Neural crest cell (in vitro differentiated cells): ENCODE data around the gene NEK10. TPM values are rescaled to one million over a fixed set of nuclear protein-coding genes. Genes with fewer than 3 reads are reported as not detected.

Experiments used
- DNase-seq: peaks from one replicate; pipeline ENCODE4 v3.0.0; 2021; ENCODE audit warnings: low read depth, mixed read lengths, low spot score
- H3K27ac Mint-ChIP-seq: one replicate; pipeline ENCODE4 v1.8.0; 2021; ENCODE audit warnings: mild to moderate bottlenecking, mixed read lengths; ENCODE audit not compliant: unreplicated experiment
- H3K27me3 Mint-ChIP-seq: 2 replicates; pipeline ENCODE4 v1.8.0; 2021; ENCODE audit warnings: low read depth, mild to moderate bottlenecking, mixed read lengths
- H3K36me3 Mint-ChIP-seq: 2 replicates; pipeline ENCODE4 v1.8.0; 2021; ENCODE audit warnings: low read depth, mild to moderate bottlenecking, mixed read lengths
- H3K4me1 Mint-ChIP-seq: 2 replicates; pipeline ENCODE4 v1.8.0; 2021; ENCODE audit warnings: mixed read lengths
- H3K4me3 Mint-ChIP-seq: one replicate; pipeline ENCODE4 v1.8.0; 2021; ENCODE audit warnings: mild to moderate bottlenecking, mixed read lengths
- H3K9me3 Mint-ChIP-seq: 2 replicates; pipeline ENCODE4 v1.8.0; 2021; ENCODE audit warnings: mixed read lengths
- total RNA-seq: library from RNA; stranded (reverse); gene quantifications from 2 replicates; pipeline ENCODE4 v1.2.1, GENCODE V29; 2021
- TF ChIP-seq, protein P1 (sequence below): fragments of 200-600 bp; sonication (generic); conservative IDR thresholded peaks from 2 replicates; pipeline ENCODE4 v1.5.0; 2021; ENCODE audit warnings: antibody characterized with exemption, mild to moderate bottlenecking

Gene NEK10
- total RNA-seq, 1 donor from 2014 or later = 2.7 TPM

- no peaks in the 10 kb centered on the region for H3K27me3 Mint-ChIP-seq
Measured at GRCh38 chr3:27085829-27086730, 283.1 kb downstream of the NEK10 start.

GRCh38 chr3:27081992-27082607, 287.1 kb downstream of the NEK10 start:
- Mint-ChIP-seq H3K4me3 (no peak overlapping the region), H3K9me3 (no peaks in the 10 kb centered on the region), H3K36me3 (no peaks in the 10 kb centered on the region), H3K4me1 (peaks cover 19% of the 10 kb centered on the region), H3K27me3 (no peaks in the 10 kb centered on the region), H3K27ac (no peak overlapping the region)
- no peak for DNase-seq
- TF ChIP-seq, protein P1, sequence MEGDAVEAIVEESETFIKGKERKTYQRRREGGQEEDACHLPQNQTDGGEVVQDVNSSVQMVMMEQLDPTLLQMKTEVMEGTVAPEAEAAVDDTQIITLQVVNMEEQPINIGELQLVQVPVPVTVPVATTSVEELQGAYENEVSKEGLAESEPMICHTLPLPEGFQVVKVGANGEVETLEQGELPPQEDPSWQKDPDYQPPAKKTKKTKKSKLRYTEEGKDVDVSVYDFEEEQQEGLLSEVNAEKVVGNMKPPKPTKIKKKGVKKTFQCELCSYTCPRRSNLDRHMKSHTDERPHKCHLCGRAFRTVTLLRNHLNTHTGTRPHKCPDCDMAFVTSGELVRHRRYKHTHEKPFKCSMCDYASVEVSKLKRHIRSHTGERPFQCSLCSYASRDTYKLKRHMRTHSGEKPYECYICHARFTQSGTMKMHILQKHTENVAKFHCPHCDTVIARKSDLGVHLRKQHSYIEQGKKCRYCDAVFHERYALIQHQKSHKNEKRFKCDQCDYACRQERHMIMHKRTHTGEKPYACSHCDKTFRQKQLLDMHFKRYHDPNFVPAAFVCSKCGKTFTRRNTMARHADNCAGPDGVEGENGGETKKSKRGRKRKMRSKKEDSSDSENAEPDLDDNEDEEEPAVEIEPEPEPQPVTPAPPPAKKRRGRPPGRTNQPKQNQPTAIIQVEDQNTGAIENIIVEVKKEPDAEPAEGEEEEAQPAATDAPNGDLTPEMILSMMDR = no peak

More at GRCh38 chr3:27085829-27086730, 283.1 kb downstream of the NEK10 start:
- TF ChIP-seq, protein P1 = no peak
- H3K36me3 Mint-ChIP-seq = no peaks in the 10 kb centered on the region
- H3K4me3 Mint-ChIP-seq = no peak overlapping the region
- H3K9me3 Mint-ChIP-seq = no peaks in the 10 kb centered on the region
- H3K27ac Mint-ChIP-seq = no peak overlapping the region
- DNase-seq = no peak
- H3K4me1 Mint-ChIP-seq = peaks cover 5% of the 10 kb centered on the region

GRCh38 chr3:27081566-27081965, 287.6 kb downstream of the NEK10 start:
- Mint-ChIP-seq H3K27me3 (no peaks in the 10 kb centered on the region), H3K9me3 (no peaks in the 10 kb centered on the region), H3K4me1 (peaks cover 19% of the 10 kb centered on the region), H3K4me3 (no peak overlapping the region), H3K27ac (no peak overlapping the region), H3K36me3 (no peaks in the 10 kb centered on the region)
- no peak for DNase-seq
- TF ChIP-seq, protein P1 = no peak

DNA sequence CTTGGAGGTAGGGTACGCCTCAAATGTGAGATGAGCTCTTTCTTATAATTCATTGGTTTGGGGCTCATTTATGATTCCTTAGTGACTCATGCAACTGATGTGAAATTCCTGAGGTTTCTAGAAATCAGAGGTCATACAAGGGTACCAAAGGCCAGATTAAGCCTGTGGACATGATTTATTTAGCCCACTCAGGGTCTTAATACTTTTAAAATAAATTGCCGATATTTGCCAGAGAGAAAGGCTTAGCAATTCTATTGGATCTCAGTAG, 289.0 kb downstream of the NEK10 start:
- Mint-ChIP-seq H3K27me3 (no peaks in the 10 kb centered on the region), H3K9me3 (no peaks in the 10 kb centered on the region), H3K4me1 (peaks cover 14% of the 10 kb centered on the region), H3K4me3 (no peak overlapping the region), H3K36me3 (no peaks in the 10 kb centered on the region), H3K27ac (no peak overlapping the region)
- DNase-seq = no peak
- TF ChIP-seq, protein P1 = no peak

- H3K27me3 Mint-ChIP-seq = no peaks in the 10 kb centered on the region
Measured at GRCh38 chr3:27079427-27080257, 289.5 kb downstream of the NEK10 start.

More at GRCh38 chr3:27079427-27080257, 289.5 kb downstream of the NEK10 start:
- H3K36me3 Mint-ChIP-seq = no peaks in the 10 kb centered on the region
- H3K4me1 Mint-ChIP-seq = peaks cover 14% of the 10 kb centered on the region
- H3K27ac Mint-ChIP-seq = no peak overlapping the region
- TF ChIP-seq, protein P1 = no peak
- no peak for DNase-seq
- no peaks in the 10 kb centered on the region for H3K9me3 Mint-ChIP-seq
- H3K4me3 Mint-ChIP-seq = no peak overlapping the region
